Measurements from ENCODE around the gene ZNF205. TPM values are rescaled to one million over a fixed set of nuclear protein-coding genes. Genes with fewer than 3 reads are reported as not detected.
A peak's percentile ranks its signal among the peaks of the same experiment; 100 is the strongest.

Gene ZNF205
- total and polyA plus RNA-seq, 9 of the 15 experiments (the other 6 are each of a cell fraction or from before 2014, with no cell fraction given): 2.4 to 11.8 (median 5.1) TPM; not detected in 2

DNA sequence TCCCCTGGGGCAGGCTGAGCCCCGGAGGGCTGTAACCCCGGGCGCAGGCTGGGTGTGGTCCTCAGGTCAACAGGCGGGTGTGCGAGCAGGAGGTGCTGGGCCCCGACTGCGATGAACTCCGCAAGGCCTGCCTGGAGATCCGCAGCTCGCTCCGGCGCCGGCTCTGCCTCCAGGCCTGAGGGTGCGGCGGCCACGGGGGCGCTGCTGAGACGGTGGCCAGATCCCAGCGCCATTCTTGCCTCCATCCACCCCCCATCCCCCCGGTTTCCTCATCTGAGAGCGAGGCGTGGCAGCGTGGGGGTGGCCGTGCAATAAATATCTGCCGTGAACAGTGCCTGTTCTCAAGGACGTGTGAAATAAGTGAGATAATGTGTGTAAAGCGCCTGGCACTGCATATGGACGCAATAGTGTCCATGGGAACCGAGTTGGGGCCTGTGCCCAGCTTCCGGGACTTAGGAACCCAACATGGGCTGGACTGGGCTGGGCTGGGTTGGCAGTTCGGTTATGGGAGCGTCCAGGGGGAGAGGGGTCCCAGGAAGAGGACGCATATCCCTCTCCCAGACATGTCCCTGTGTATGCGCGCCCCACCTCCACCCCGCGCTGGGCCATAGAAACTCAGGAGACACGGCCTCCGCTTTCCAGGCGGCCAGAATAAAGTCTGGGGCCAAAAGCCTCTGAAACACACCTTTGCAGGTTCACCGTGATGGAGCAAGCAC, 37.4 kb downstream of the ZNF205 start (continued):
- no peak for TF ChIP-seq HBP1 (CRISPR knock-in tag; IDR thresholded peaks at IDR 0.05)
- peak; percentile 70 for TF ChIP-seq MYC (IDR thresholded peaks at IDR 0.05; ENCODE audit: low read depth, low read length)
- TF ChIP-seq MYC (CRISPR knock-in tag; IDR thresholded peaks at IDR 0.05; ENCODE audit: borderline replicate concordance, low read depth): peak; percentile 71; the same call in 1 of the 2 replicates
- 0 out of 2 replicates have a peak, but pooled peaks have one; percentile 25 for TF ChIP-seq CHD2 (IDR thresholded peaks at IDR 0.05; ENCODE audit: low read depth, low read length)
- TF ChIP-seq ETV5 (CRISPR knock-in tag; IDR thresholded peaks at IDR 0.05; ENCODE audit: low read depth): no peak
- peak; percentile 33; the same call in 1 of the 2 replicates for TF ChIP-seq CBFA2T2 (conservative IDR thresholded peaks at IDR 0.05)
- TF ChIP-seq CC2D1A (IDR thresholded peaks at IDR 0.05): no peak
- peak; percentile 71; the same call in 1 of the 2 replicates for TF ChIP-seq XRCC5 (IDR thresholded peaks at IDR 0.05; ENCODE audit: low read depth, low read length)
- TF ChIP-seq ETV6 (IDR thresholded peaks at IDR 0.05; ENCODE audit: borderline replicate concordance in 1 of 2, low read depth in 2 of 2, low read length in 1 of 2): no peak
- TF ChIP-seq ETV6 (CRISPR knock-in tag; IDR thresholded peaks at IDR 0.05; ENCODE audit: borderline replicate concordance): no peak; the same call in 1 of the 2 replicates
- peak; percentile 23; the same call in 1 of the 2 replicates for TF ChIP-seq ESRRA (IDR thresholded peaks at IDR 0.05; ENCODE audit: borderline replicate concordance, low read depth)
- no peak for TF ChIP-seq PTTG1 (tag; IDR thresholded peaks at IDR 0.05; ENCODE audit: low read depth)
- peak; percentile 68 for TF ChIP-seq L3MBTL2 (IDR thresholded peaks at IDR 0.05)
- TF ChIP-seq CEBPB (tag; IDR thresholded peaks at IDR 0.05): peak; percentile 72
- no peak for TF ChIP-seq WHSC1 (IDR thresholded peaks at IDR 0.05; ENCODE audit: low read length)
- TF ChIP-seq MYNN (IDR thresholded peaks at IDR 0.05): 0 out of 2 replicates have a peak, but pooled peaks have one; percentile 7
- no peak for TF ChIP-seq MYNN (CRISPR knock-in tag; IDR thresholded peaks at IDR 0.05)
- TF ChIP-seq ZEB2 (IDR thresholded peaks at IDR 0.05): no peak
- TF ChIP-seq, protein P1, sequence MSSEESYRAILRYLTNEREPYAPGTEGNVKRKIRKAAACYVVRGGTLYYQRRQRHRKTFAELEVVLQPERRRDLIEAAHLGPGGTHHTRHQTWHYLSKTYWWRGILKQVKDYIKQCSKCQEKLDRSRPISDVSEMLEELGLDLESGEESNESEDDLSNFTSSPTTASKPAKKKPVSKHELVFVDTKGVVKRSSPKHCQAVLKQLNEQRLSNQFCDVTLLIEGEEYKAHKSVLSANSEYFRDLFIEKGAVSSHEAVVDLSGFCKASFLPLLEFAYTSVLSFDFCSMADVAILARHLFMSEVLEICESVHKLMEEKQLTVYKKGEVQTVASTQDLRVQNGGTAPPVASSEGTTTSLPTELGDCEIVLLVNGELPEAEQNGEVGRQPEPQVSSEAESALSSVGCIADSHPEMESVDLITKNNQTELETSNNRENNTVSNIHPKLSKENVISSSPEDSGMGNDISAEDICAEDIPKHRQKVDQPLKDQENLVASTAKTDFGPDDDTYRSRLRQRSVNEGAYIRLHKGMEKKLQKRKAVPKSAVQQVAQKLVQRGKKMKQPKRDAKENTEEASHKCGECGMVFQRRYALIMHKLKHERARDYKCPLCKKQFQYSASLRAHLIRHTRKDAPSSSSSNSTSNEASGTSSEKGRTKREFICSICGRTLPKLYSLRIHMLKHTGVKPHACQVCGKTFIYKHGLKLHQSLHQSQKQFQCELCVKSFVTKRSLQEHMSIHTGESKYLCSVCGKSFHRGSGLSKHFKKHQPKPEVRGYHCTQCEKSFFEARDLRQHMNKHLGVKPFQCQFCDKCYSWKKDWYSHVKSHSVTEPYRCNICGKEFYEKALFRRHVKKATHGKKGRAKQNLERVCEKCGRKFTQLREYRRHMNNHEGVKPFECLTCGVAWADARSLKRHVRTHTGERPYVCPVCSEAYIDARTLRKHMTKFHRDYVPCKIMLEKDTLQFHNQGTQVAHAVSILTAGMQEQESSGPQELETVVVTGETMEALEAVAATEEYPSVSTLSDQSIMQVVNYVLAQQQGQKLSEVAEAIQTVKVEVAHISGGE (CRISPR knock-in tag; IDR thresholded peaks at IDR 0.05): peak in 2 of 3 experiments; percentile 20 to 57; a peak in 1 of 6 replicates
- no peak for TF ChIP-seq ELK1 (CRISPR knock-in tag; IDR thresholded peaks at IDR 0.05)
- TF ChIP-seq SNIP1 (IDR thresholded peaks at IDR 0.05; ENCODE audit: low read depth): no peak
- peak in 1 of 2 experiments; percentile 47; a peak in 2 of 4 replicates for TF ChIP-seq NRF1 (conservative IDR thresholded peaks at IDR 0.05 in 1 of 2, IDR thresholded peaks at IDR 0.05 in 1 of 2)
- TF ChIP-seq ZNF75A (CRISPR knock-in tag; IDR thresholded peaks at IDR 0.05): no peak
